H1 (cell line): ENCODE results near the gene LGALSL. TPM values are rescaled to one million over a fixed set of nuclear protein-coding genes. Genes with fewer than 3 reads are reported as not detected.

Experiments used
- BACH1 ChIP-seq: IDR thresholded peaks from 2 replicates; pipeline ENCODE4 v1.6.1; 2012; ENCODE audit warnings: low read length, improper control_type of control experiment
- EP300 ChIP-seq, 2 experiments: IDR thresholded peaks; 1 replicate in 1 of 2; 2 replicates in 1 of 2; pipeline ENCODE4 v1.6.1; 2011 to 2012; ENCODE audit warnings: low read depth in 2 of 2, low read length in 2 of 2, mild to moderate bottlenecking in 2 of 2, borderline replicate concordance in 1 of 2, inconsistent platforms in 1 of 2, moderate library complexity in 1 of 2
- HDAC2 ChIP-seq, 2 experiments: fragments of 300-600 bp in 1 of 2; sonication (generic) in 1 of 2; IDR thresholded peaks; 2 replicates each; pipeline ENCODE4 v1.6.1; 2011 to 2012; ENCODE audit warnings: low read depth in 2 of 2, low read length in 2 of 2, mild to moderate bottlenecking in 2 of 2, moderate library complexity in 2 of 2, borderline replicate concordance in 1 of 2, inconsistent platforms in 1 of 2
- MAFK ChIP-seq: IDR thresholded peaks from 2 replicates; pipeline ENCODE4 v1.6.1; 2012; ENCODE audit warnings: low read depth, mild to moderate bottlenecking, improper control_type of control experiment, low read length
- TAF7 ChIP-seq: optimal IDR thresholded peaks from 2 replicates; pipeline ENCODE3; 2011; ENCODE audit warnings: low read depth, mild to moderate bottlenecking, inconsistent platforms, low read length, moderate library complexity, borderline replicate concordance
- ZNF274 ChIP-seq: IDR thresholded peaks from 2 replicates; pipeline ENCODE4 v1.7.0; 2012; ENCODE audit warnings: low read length, borderline replicate concordance; ENCODE audit errors: extremely low read depth
- polyA plus RNA-seq, 7 experiments: library from polyadenylated mRNA; depleted of rRNA in 3 of 7; stranded (reverse) in 5 of 7; unstranded in 2 of 7; fragments of >200 nt in 5 of 7; fragments of 200-250 nt in 2 of 7; gene quantifications; 1 replicate in 5 of 7; 2 replicates in 1 of 7; 4 replicates in 1 of 7; pipeline versions ENCODE4 v1.2.1 to v1.2.3, GENCODE V29; 2011 to 2013; ENCODE audit warnings: missing spikeins in 2 of 7, mixed read lengths in 2 of 7
- total RNA-seq: library from RNA; stranded (reverse); fragmentation: NEBNext Ultra II Directional; extraction: Animal tissue kit (Norgen Biotek cat#: 25700); gene quantifications from 2 replicates; pipeline ENCODE4 v1.2.1, GENCODE V29; 2021

Gene LGALSL
- total and polyA plus RNA-seq, 2 of the 8 experiments (the other 6 are each of a cell fraction or from before 2014, with no cell fraction given) = 13.6 to 32.3 TPM

DNA sequence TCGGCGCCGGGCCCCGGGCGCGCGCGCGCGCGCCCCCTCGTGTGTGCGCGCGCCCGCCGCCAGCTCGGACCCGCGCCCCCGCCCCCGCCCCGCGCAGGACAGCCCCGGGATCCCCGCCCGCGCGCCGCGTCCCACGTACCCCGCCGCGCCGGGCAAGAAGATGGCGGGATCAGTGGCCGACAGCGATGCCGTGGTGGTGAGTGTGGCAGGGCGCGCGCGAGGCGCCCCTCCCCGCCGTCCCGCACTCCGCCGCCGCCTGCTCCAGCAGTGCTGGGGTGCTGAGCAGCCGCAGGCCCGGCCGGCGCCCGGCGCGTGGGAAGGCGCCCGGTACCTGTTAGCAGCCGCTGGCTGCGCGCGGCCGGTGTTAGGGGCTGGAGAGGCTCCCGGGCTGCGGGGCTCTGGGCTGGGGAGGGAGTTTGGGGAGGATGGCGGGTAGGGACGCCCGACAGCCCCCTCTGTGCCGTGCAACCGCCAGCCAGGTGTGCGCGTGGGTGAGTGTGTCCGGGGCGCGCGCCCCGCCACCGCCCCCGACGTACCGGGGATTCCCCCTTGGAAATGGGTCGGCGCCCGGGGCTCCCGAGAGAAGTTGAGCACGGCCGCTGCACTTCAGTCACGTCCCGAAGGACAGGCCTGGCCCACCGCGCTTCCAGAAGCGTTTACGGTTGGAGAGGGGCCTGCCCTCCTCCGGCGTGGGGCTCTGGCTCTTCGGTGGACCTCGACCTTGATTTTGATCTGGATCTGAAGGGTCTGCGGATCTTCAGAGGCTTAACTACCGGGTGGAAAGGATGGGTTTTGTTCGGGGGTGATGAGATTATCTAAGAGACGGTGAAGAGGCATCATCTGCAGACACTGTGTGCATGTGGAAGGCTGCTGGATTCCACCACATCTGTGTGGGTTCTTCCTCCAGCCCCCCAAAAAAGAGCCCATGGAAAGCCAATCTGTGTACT is 697 bp downstream of the LGALSL start (continued):
- TF ChIP-seq MAFK (no peak), ZNF274 (no peak), HDAC2 (IDR thresholded peaks at IDR 0.05; ENCODE audit: borderline replicate concordance in 1 of 2, low read depth in 2 of 2, low read length in 2 of 2) (peak in 1 of 2 experiments; percentile 70; a peak in 1 of 4 replicates), BACH1 (0 out of 2 replicates have a peak, but pooled peaks have one; percentile 19), TAF7 (peak; percentile 3), EP300 (IDR thresholded peaks at IDR 0.05; ENCODE audit: borderline replicate concordance in 1 of 2, low read depth in 2 of 2, low read length in 2 of 2) (no peak)
- TF ChIP-seq, all 59 proteins: peak for 8
